ENCODE results near the gene RPLP1.
A peak's percentile ranks its signal among the peaks of the same experiment; 100 is the strongest.

DNA sequence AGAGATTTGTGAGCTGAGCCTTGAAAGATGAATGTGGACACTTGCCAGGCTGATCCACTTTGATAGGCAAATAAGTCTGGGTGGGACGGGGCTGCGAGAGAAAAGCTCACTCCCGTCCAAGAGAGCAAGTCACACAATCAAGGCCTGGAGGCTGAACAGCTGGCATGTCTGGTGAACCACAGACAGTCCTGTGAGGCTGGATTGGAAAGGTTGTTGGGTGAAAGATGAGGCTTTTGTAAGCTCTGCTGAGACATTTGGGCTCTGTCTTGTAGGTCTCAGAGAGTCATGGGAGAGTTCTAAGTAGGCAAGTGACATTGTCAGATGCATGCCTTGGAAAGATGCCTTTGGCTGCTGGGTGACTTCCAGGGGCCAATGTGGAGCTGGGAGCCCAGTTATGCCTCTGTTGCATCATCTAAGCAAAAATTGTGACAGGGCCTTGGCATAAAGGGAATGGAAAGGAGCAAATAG, 38.5 kb downstream of the RPLP1 start:
- TF ChIP-seq, protein P1, sequence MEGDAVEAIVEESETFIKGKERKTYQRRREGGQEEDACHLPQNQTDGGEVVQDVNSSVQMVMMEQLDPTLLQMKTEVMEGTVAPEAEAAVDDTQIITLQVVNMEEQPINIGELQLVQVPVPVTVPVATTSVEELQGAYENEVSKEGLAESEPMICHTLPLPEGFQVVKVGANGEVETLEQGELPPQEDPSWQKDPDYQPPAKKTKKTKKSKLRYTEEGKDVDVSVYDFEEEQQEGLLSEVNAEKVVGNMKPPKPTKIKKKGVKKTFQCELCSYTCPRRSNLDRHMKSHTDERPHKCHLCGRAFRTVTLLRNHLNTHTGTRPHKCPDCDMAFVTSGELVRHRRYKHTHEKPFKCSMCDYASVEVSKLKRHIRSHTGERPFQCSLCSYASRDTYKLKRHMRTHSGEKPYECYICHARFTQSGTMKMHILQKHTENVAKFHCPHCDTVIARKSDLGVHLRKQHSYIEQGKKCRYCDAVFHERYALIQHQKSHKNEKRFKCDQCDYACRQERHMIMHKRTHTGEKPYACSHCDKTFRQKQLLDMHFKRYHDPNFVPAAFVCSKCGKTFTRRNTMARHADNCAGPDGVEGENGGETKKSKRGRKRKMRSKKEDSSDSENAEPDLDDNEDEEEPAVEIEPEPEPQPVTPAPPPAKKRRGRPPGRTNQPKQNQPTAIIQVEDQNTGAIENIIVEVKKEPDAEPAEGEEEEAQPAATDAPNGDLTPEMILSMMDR (IDR thresholded peaks at IDR 0.05): no peak
- TF ChIP-seq POLR2A (IDR thresholded peaks at IDR 0.05) (no peak), POLR2AphosphoS5 (IDR thresholded peaks at IDR 0.05) (peak in 2 of 3 donors; percentile 33 to 48), EP300 (IDR thresholded peaks at IDR 0.05) (no peak)
